Measurements from ENCODE around the gene NHEJ1. TPM values are rescaled to one million over a fixed set of nuclear protein-coding genes. Genes with fewer than 3 reads are reported as not detected.

The NHEJ1 gene
- total and polyA plus RNA-seq, 2 donors (not counting 3 experiments of a cell fraction or from before 2014, with no cell fraction given): 12.8 to 12.9 TPM

- CTCF ChIA-PET: interaction anchor here (1.4 to 1.7 kb wide), 2 partner anchors 46 to 85 kb away, joined by 3 to 6 read pairs; no protein-coding TSS in a partner anchor
- Histone ChIP-seq H3K4me1 (ENCODE audit: control insufficient read depth, extremely low read depth, insufficient read depth, low read length) (peaks cover 18% of the 10 kb centered on the region), H2AFZ (ENCODE audit: low read depth, low read length) (no peak overlapping the region), H3K27me3 (ENCODE audit: control insufficient read depth in 2 of 2, insufficient read depth in 2 of 2, low read length in 2 of 2) (no peaks in the 10 kb centered on the region), H3K9ac (replicated peaks; ENCODE audit: extremely low read depth, insufficient read depth, low read length) (no peak overlapping the region), H3K36me3 (ENCODE audit: control insufficient read depth in 2 of 2, extremely low read depth in 1 of 2, insufficient read depth in 2 of 2, low read length in 2 of 2) (peaks cover under 1 to 13% of the 10 kb centered on the region in 2 experiments), H3K9me3 (replicated peaks; ENCODE audit: control insufficient read depth, insufficient read depth, low read length) (no peaks in the 10 kb centered on the region), H3K79me2 (ENCODE audit: control insufficient read depth, insufficient read depth, low read length) (no peaks in the 10 kb centered on the region), H3K9me1 (replicated peaks; ENCODE audit: control insufficient read depth, extremely low read depth, insufficient read depth, low read length) (no peaks in the 10 kb centered on the region), H4K20me1 (replicated peaks; ENCODE audit: control insufficient read depth, extremely low read depth, insufficient read depth, low read length) (no peaks in the 10 kb centered on the region), H3K4me3 (replicated peaks in 1 of 3; ENCODE audit: insufficient read depth in 1 of 3, low read depth in 1 of 3, low read length in 3 of 3) (no peak overlapping the region), H3K4me2 (ENCODE audit: insufficient read depth, low read length) (no peak overlapping the region), H3K27ac (ENCODE audit: insufficient read depth, low read depth, low read length) (no peak overlapping the region)
- no TSS peak for BruUV-seq (replicated peaks)
- POLR2A ChIA-PET: no interaction called here
- DNase-seq (ENCODE audit: low read depth, low spot score) (no peak), FAIRE-seq (no peak)
- intact Hi-C loops (cut with micrococcal nuclease): no loop called here
- dilution Hi-C loops (cut with MboI; ENCODE audit: extremely low pct_ligation_motif_present, low sequenced_read_pairs): no loop called here
- no peak for TF ChIP-seq POLR2AphosphoS5 (IDR thresholded peaks at IDR 0.05; ENCODE audit: insufficient read depth, low read depth, low read length)
- TF ChIP-seq CTCF (IDR thresholded peaks at IDR 0.05; ENCODE audit: extremely low read depth in 1 of 2, insufficient read depth in 1 of 2, low read depth in 1 of 2, low read length in 2 of 2): no peak
- no peak for TF ChIP-seq GATA2 (IDR thresholded peaks at IDR 0.05; ENCODE audit: insufficient read depth, insufficient read length, low read depth, low read length)
- TF ChIP-seq MYC (IDR thresholded peaks at IDR 0.05; ENCODE audit: low read depth, low read length): no peak
- TF ChIP-seq MAX (IDR thresholded peaks at IDR 0.05; ENCODE audit: insufficient read depth, insufficient read length): no peak
- TF ChIP-seq FOS (IDR thresholded peaks at IDR 0.05; ENCODE audit: borderline replicate concordance, insufficient read depth, low read length): no peak
- no peak for TF ChIP-seq JUN (IDR thresholded peaks at IDR 0.05; ENCODE audit: borderline replicate concordance, insufficient read depth, insufficient read length, low read depth)
Observed at GRCh38 chr2:219209236-219210195, 48.9 kb upstream of the NHEJ1 start.
